H1 (cell line): ENCODE results near the gene LRRC40. TPM values are rescaled to one million over a fixed set of nuclear protein-coding genes. Genes with fewer than 3 reads are reported as not detected.

Experiments
- CBX8 ChIP-seq: fragments of 300-800, 300-1000 bp; sonication (generic); IDR thresholded peaks from 2 replicates; pipeline ENCODE4 v1.7.1; 2016; ENCODE audit warnings: low read depth, low read length, borderline replicate concordance
- NRF1 ChIP-seq: IDR thresholded peaks from 2 replicates; pipeline ENCODE4 v1.6.1; 2011; ENCODE audit warnings: mild to moderate bottlenecking, low read depth, low read length, improper control_type of control experiment
- polyA plus RNA-seq, 7 experiments: library from polyadenylated mRNA; depleted of rRNA in 3 of 7; stranded (reverse) in 5 of 7; unstranded in 2 of 7; fragments of >200 nt in 5 of 7; fragments of 200-250 nt in 2 of 7; gene quantifications; 1 replicate in 5 of 7; 2 replicates in 1 of 7; 4 replicates in 1 of 7; pipeline versions ENCODE4 v1.2.1 to v1.2.3, GENCODE V29; 2011 to 2013; ENCODE audit warnings: missing spikeins in 2 of 7, mixed read lengths in 2 of 7
- total RNA-seq: library from RNA; stranded (reverse); fragmentation: NEBNext Ultra II Directional; extraction: Animal tissue kit (Norgen Biotek cat#: 25700); gene quantifications from 2 replicates; pipeline ENCODE4 v1.2.1, GENCODE V29; 2021

LRRC40 gene
- total and polyA plus RNA-seq, 2 of the 8 experiments (the other 6 are each of a cell fraction or from before 2014, with no cell fraction given), result 13.4 to 30.8 TPM

- TF ChIP-seq NRF1 (no peak), CBX8 (no peak)
These were observed 23.3 kb upstream of the LRRC40 start (continued) for GRCh38 chr1:70228670-70229069.
